GM19043 (cell line): ENCODE measurements around the gene CCDC179.

ENCODE experiments used
- ATAC-seq: cut with Tn5 transposase; IDR thresholded peaks from one replicate; pipeline ENCODE4 v1.9.1; 2021; ENCODE audit warnings: low read depth; ENCODE audit not compliant: unreplicated experiment

Gene CCDC179

GRCh38 chr11:22808571-22809197, 51.6 kb downstream of the CCDC179 start:
- peak; percentile 31 for ATAC-seq

GRCh38 chr11:22807855-22808570, 52.3 kb downstream of the CCDC179 start:
- ATAC-seq: peak; percentile 97

GRCh38 chr11:22807391-22807790, 52.9 kb downstream of the CCDC179 start:
- no peak for ATAC-seq

GRCh38 chr11:22802861-22803260, 57.4 kb downstream of the CCDC179 start:
- no peak for ATAC-seq

GRCh38 chr11:22800482-22800881, 59.8 kb downstream of the CCDC179 start:
- no peak for ATAC-seq

DNA sequence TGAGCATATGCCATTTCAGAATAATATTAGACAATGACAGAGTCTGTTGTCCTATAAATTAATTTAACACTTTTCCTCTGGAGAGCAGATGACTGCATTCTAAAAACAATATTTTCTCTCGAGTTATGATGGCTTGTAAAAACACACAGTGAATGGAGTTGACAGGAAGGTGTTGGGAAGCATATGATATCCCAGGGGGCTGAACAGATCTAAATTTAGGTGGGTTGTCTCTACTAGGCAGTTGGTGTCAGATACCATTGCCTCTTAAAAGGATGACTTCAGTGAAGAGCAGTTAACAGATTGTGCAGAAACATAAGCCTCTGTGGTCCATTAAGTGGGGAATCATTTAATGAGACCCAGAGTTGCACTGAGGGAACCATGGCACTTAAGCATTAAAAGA, 61.4 kb downstream of the CCDC179 start:
- no peak for ATAC-seq

DNA sequence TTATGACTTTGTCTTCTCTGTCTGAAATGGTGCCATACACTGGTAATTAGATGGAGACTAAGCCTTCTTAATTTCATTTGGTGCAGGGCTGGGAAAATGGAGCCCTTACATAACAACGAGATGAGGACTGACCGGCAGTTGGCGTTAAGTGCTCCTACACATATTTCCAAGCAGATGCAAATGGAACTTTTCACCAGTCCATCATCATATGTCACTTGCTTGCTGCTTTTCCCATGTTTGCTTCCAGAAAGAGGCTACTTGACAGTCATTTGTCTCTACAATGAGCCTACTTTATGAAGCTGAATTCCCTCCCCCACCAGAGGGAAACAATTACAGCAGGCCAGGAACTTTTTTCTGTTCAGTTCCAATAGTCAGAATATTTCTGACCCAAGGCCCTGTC, 63.2 kb downstream of the CCDC179 start:
- ATAC-seq: no peak
